NCI-H1048 (cell line): Measurements from ENCODE around the gene SOWAHB.

Experiments used
- DNase-seq: peaks from one replicate; lab custom pipeline; 2025; lab: John Stamatoyannopoulos, UW

Gene SOWAHB

DNA sequence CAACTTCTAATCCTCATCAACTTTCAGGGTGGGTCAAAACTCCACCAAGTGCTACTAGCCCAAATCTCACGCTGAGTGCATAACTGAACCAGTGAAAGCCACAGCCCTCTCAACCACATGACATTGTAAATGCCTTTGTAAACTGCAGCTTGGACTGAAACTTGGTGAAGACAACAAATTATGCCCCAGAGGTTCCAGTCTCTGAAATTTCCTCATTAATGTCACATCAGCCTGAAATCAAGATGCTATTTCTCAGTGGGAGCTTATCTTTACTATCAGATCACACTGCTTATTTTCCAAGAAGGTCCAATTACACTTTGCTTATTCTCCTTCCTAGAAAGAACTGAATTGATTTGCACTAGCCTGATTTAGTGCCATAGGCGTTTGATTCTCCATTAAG is 46.6 kb downstream of the SOWAHB start:
- no peak for DNase-seq

GRCh38 chr4:76850010-76850441 is 47.9 kb downstream of the SOWAHB start:
- no peak for DNase-seq
